Activated T-helper 1 cell treated with Interleukin-2 at 50 U/mL for 16 hours (primary cell): Measurements from ENCODE around the gene DPM2.

Experiments used
- DNase-seq: peaks from one replicate; pipeline ENCODE4 v3.0.0-alpha.2; 2020; ENCODE audit warnings: low read depth

DPM2 gene

GRCh38 chr9:127918183-127919107, 19.2 kb downstream of the DPM2 start:
- no peak for DNase-seq

GRCh38 chr9:127917603-127918002, 20.1 kb downstream of the DPM2 start:
- DNase-seq: no peak

- peak; percentile 93 for DNase-seq
Measured at GRCh38 chr9:127916720-127917581, 20.7 kb downstream of the DPM2 start, which contains the start of gene ST6GALNAC4. Gene ST6GALNAC4 (minus strand): TSS chr9:127917041. CDS start chr9:127916419, 622 bp downstream.

GRCh38 chr9:127915801-127916719, 21.6 kb downstream of the DPM2 start:
- no peak for DNase-seq

GRCh38 chr9:127915325-127915752, 22.3 kb downstream of the DPM2 start:
- no peak for DNase-seq

- no peak for DNase-seq
Measured at GRCh38 chr9:127913682-127914081, 24.0 kb downstream of the DPM2 start.

GRCh38 chr9:127912882-127913281, 24.8 kb downstream of the DPM2 start:
- no peak for DNase-seq

GRCh38 chr9:127912296-127912695, 25.4 kb downstream of the DPM2 start:
- DNase-seq: no peak

- DNase-seq: no peak
Measured at GRCh38 chr9:127910613-127911205, 26.9 kb downstream of the DPM2 start.

GRCh38 chr9:127909839-127910273, 27.8 kb downstream of the DPM2 start:
- no peak for DNase-seq

GRCh38 chr9:127908660-127908926, 29.1 kb downstream of the DPM2 start:
- DNase-seq: no peak

- no peak for DNase-seq
Measured at GRCh38 chr9:127907867-127908659, 29.6 kb downstream of the DPM2 start.

GRCh38 chr9:127905788-127906191, 31.9 kb downstream of the DPM2 start:
- DNase-seq: peak; percentile 58

GRCh38 chr9:127905004-127905728, 32.5 kb downstream of the DPM2 start:
- peak; percentile 56 for DNase-seq

GRCh38 chr9:127904561-127905003, 33.1 kb downstream of the DPM2 start:
- DNase-seq: no peak

GRCh38 chr9:127903557-127904475, 33.8 kb downstream of the DPM2 start:
- DNase-seq: peak; percentile 48

GRCh38 chr9:127899128-127899943, 38.3 kb downstream of the DPM2 start, which contains the start of gene ST6GALNAC6:
Gene ST6GALNAC6 (minus strand): TSS chr9:127899603. CDS start chr9:127897981, 1,622 bp downstream.
- DNase-seq: peak; percentile 57
